ENCODE data around the gene FAM210A. TPM values are rescaled to one million over a fixed set of nuclear protein-coding genes. Genes with fewer than 3 reads are reported as not detected.
A peak's percentile ranks its signal among the peaks of the same experiment; 100 is the strongest.

The FAM210A gene
- total RNA-seq, 4 donors from 2014 or later = 13.8 to 31.5 (median 20.4) TPM

GRCh38 chr18:13629841-13630715 is 96.3 kb downstream of the FAM210A start:
- peak; percentile 60 to 62 for DNase-seq
- no peaks in the 10 kb centered on the region for H3K27me3 ChIP-seq
- no peaks in the 10 kb centered on the region for H3K9me3 ChIP-seq
- peak; percentile 82 to 92 (median 87) for TF ChIP-seq CTCF (IDR thresholded peaks at IDR 0.05)
- TF ChIP-seq POLR2A (IDR thresholded peaks at IDR 0.05) = no peak
- intact Hi-C loops (cut with DNase I; ENCODE audit: low total_unique reads) = no loop called here
- H3K4me3 ChIP-seq = no peak overlapping the region
- no peaks in the 10 kb centered on the region for H3K36me3 ChIP-seq
- H3K27ac ChIP-seq = peak overlapping the region; percentile 39 to 52
- H3K4me1 ChIP-seq = no peaks in the 10 kb centered on the region

- Histone ChIP-seq H3K27ac (no peak overlapping the region), H3K4me3 (no peak overlapping the region), H3K9me3 (no peaks in the 10 kb centered on the region), H3K36me3 (no peaks in the 10 kb centered on the region), H3K4me1 (no peaks in the 10 kb centered on the region), H3K27me3 (no peaks in the 10 kb centered on the region)
- TF ChIP-seq POLR2A (IDR thresholded peaks at IDR 0.05) = no peak
- no peak for TF ChIP-seq CTCF (IDR thresholded peaks at IDR 0.05)
- intact Hi-C loops (cut with DNase I; ENCODE audit: low total_unique reads) = no loop called here
- no peak for DNase-seq
Observed at GRCh38 chr18:13628211-13628610, 98.1 kb downstream of the FAM210A start.

GRCh38 chr18:13627639-13628038 is 98.7 kb downstream of the FAM210A start:
- Histone ChIP-seq H3K27me3 (no peaks in the 10 kb centered on the region), H3K4me3 (no peak overlapping the region), H3K9me3 (no peaks in the 10 kb centered on the region), H3K4me1 (no peaks in the 10 kb centered on the region), H3K36me3 (no peaks in the 10 kb centered on the region), H3K27ac (no peak overlapping the region)
- TF ChIP-seq CTCF (IDR thresholded peaks at IDR 0.05) (no peak), POLR2A (IDR thresholded peaks at IDR 0.05) (no peak)
- DNase-seq = no peak
- intact Hi-C loops (cut with DNase I; ENCODE audit: low total_unique reads) = no loop called here

GRCh38 chr18:13626544-13626908 is 99.8 kb downstream of the FAM210A start:
- H3K27me3 ChIP-seq = no peaks in the 10 kb centered on the region
- no peaks in the 10 kb centered on the region for H3K36me3 ChIP-seq
- TF ChIP-seq CTCF (IDR thresholded peaks at IDR 0.05) = no peak
- no peak for TF ChIP-seq POLR2A (IDR thresholded peaks at IDR 0.05)
- no peak overlapping the region for H3K27ac ChIP-seq
- intact Hi-C loops (cut with DNase I; ENCODE audit: low total_unique reads) = no loop called here
- DNase-seq = no peak
- H3K9me3 ChIP-seq = no peaks in the 10 kb centered on the region
- H3K4me1 ChIP-seq = no peaks in the 10 kb centered on the region
- H3K4me3 ChIP-seq = no peak overlapping the region

GRCh38 chr18:13625843-13626543 is 100.4 kb downstream of the FAM210A start:
- Histone ChIP-seq H3K27ac (no peak overlapping the region), H3K4me1 (no peaks in the 10 kb centered on the region), H3K9me3 (no peaks in the 10 kb centered on the region), H3K4me3 (no peak overlapping the region), H3K36me3 (no peaks in the 10 kb centered on the region), H3K27me3 (no peaks in the 10 kb centered on the region)
- DNase-seq = no peak
- no peak for TF ChIP-seq CTCF (IDR thresholded peaks at IDR 0.05)
- TF ChIP-seq POLR2A (IDR thresholded peaks at IDR 0.05) = no peak
- intact Hi-C loops (cut with DNase I; ENCODE audit: low total_unique reads) = no loop called here

Data from uterus (tissue), 4 donors.